DND-41 (cell line): ENCODE data around the gene FGF13.

Source experiments
- ATAC-seq: fragments of 200-7000 bp; cut with Tn5 transposase; 3 replicates; pipeline ENCODE4 v1.9.1; 2021; ENCODE audit warnings: low read depth; ENCODE audit not compliant: insufficient read depth
- DNase-seq: peaks from one replicate; pipeline ENCODE4 v3.0.0-alpha.2; 2020
- H2AFZ ChIP-seq: 2 replicates; pipeline ENCODE4 v1.6.0; 2012; ENCODE audit warnings: low read depth, low read length
- H3K27ac ChIP-seq: 2 replicates; pipeline ENCODE4 v1.5.1; 2012; ENCODE audit warnings: low read length, inconsistent platforms
- H3K27me3 ChIP-seq: fragments of 200-600 bp; sonication (generic); 2 replicates; pipeline ENCODE4 v1.6.0; 2012; ENCODE audit warnings: low read length, mild to moderate bottlenecking, inconsistent platforms; ENCODE audit not compliant: insufficient read depth, poor library complexity
- H3K36me3 ChIP-seq: 2 replicates; pipeline ENCODE4 v1.5.1; 2012; ENCODE audit warnings: low read length, inconsistent platforms; ENCODE audit not compliant: insufficient read depth
- H3K4me1 ChIP-seq: 2 replicates; pipeline ENCODE4 v1.5.1; 2012; ENCODE audit warnings: mild to moderate bottlenecking, low read length; ENCODE audit not compliant: insufficient read depth
- H3K4me2 ChIP-seq: 2 replicates; pipeline ENCODE4 v1.6.0; 2012; ENCODE audit warnings: mild to moderate bottlenecking, moderate library complexity, low read length, inconsistent platforms; ENCODE audit not compliant: insufficient read depth
- H3K4me3 ChIP-seq, 2 experiments: fragments of 200-600 bp in 1 of 2; shearing (Covaris generic) in 1 of 2; 2 replicates each; pipeline ENCODE4 v1.5.1; 2012 to 2016; ENCODE audit warnings: inconsistent platforms in 2 of 2, low read length in 2 of 2, mild to moderate bottlenecking in 2 of 2, low read depth in 1 of 2, moderate library complexity in 1 of 2
- H3K79me2 ChIP-seq: 2 replicates; pipeline ENCODE4 v1.6.0; 2012; ENCODE audit warnings: low read length, inconsistent platforms; ENCODE audit not compliant: insufficient read depth
- H3K9ac ChIP-seq: 2 replicates; pipeline ENCODE4 v1.6.0; 2012; ENCODE audit warnings: low read depth, mild to moderate bottlenecking, inconsistent platforms, low read length, moderate library complexity
- H3K9me3 ChIP-seq: 2 replicates; pipeline ENCODE4 v1.5.1; 2012; ENCODE audit warnings: low read length, moderate library complexity, mild to moderate bottlenecking, inconsistent platforms; ENCODE audit not compliant: insufficient read depth, severe bottlenecking
- H4K20me1 ChIP-seq: 2 replicates; pipeline ENCODE4 v1.6.0; 2012; ENCODE audit warnings: low read length; ENCODE audit not compliant: insufficient read depth
- CTCF ChIP-seq: IDR thresholded peaks from 2 replicates; pipeline ENCODE4 v1.5.1; 2012; ENCODE audit warnings: borderline replicate concordance, low read length, moderate library complexity, mild to moderate bottlenecking; ENCODE audit not compliant: poor library complexity, severe bottlenecking; ENCODE audit errors: extremely low read depth
- EZH2 ChIP-seq: IDR thresholded peaks from 3 replicates; pipeline ENCODE4 v1.6.1; 2012; ENCODE audit warnings: borderline replicate concordance, low read depth, mild to moderate bottlenecking, moderate library complexity, low read length, inconsistent platforms; ENCODE audit not compliant: severe bottlenecking

Gene FGF13

GRCh38 chrX:138740341-138740740 lies 28.8 kb upstream of the FGF13 start:
- no peak overlapping the region for H3K27ac ChIP-seq
- no peaks in the 10 kb centered on the region for H3K4me1 ChIP-seq
- H3K4me2 ChIP-seq, result no peak overlapping the region
- no peak overlapping the region for H2AFZ ChIP-seq
- no peaks in the 10 kb centered on the region for H3K9me3 ChIP-seq
- ATAC-seq (no peak), DNase-seq (no peak)
- H4K20me1 ChIP-seq, result no peaks in the 10 kb centered on the region
- H3K36me3 ChIP-seq, result no peaks in the 10 kb centered on the region
- no peak for TF ChIP-seq CTCF
- TF ChIP-seq EZH2, result no peak
- H3K27me3 ChIP-seq, result no peaks in the 10 kb centered on the region
- H3K9ac ChIP-seq, result no peak overlapping the region
- H3K4me3 ChIP-seq, result no peak overlapping the region
- H3K79me2 ChIP-seq, result no peaks in the 10 kb centered on the region

DNA sequence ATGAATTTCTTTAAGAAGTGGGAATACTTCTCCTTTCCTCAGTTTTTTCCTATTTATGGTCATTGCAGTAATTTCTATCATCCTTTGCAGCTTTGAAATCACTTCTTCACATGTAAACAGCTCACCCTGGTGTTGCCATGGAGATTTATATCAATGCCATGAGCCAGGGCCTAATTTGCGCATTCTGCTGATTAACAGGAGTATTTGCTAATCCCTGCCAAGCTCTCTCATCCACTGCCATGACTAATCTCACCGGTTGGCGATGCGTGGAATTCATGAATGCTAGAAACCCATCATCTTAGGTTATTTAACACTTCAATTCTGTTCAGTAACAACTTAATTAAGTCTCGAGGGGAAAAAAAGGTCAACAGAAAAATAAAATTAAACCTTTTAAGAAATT lies 11.8 kb upstream of the FGF13 start:
- H4K20me1 ChIP-seq, result no peaks in the 10 kb centered on the region
- no peak overlapping the region for H3K4me3 ChIP-seq
- no peak overlapping the region for H2AFZ ChIP-seq
- no peak overlapping the region for H3K4me2 ChIP-seq
- TF ChIP-seq CTCF (no peak), EZH2 (no peak)
- ATAC-seq, result no peak
- no peaks in the 10 kb centered on the region for H3K27me3 ChIP-seq
- H3K27ac ChIP-seq, result no peak overlapping the region
- no peak for DNase-seq
- no peaks in the 10 kb centered on the region for H3K36me3 ChIP-seq
- H3K79me2 ChIP-seq, result no peaks in the 10 kb centered on the region
- H3K9ac ChIP-seq, result no peak overlapping the region
- no peaks in the 10 kb centered on the region for H3K9me3 ChIP-seq
- no peaks in the 10 kb centered on the region for H3K4me1 ChIP-seq

DNA sequence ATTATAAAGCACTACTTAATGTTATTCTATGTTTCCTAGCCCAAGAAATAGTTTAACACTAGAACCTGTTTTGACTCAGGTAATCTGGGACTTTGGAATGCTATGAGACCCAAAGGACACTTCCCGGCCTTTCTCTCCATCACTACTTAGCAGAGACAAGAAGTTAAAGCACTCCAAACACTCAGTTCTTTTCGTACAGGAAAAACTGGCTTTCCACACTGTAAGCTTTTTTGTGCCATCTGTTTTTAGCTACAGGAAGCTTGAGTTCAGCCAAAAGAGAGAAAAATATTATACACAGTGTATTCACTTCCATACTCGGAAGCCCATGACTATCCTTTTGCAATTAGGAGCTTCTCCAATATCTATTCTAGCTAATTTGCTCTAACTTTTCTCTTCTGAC lies 7.9 kb upstream of the FGF13 start:
- DNase-seq, result no peak
- H3K9me3 ChIP-seq, result no peaks in the 10 kb centered on the region
- no peak overlapping the region for H2AFZ ChIP-seq
- H3K9ac ChIP-seq, result no peak overlapping the region
- ATAC-seq, result no peak
- TF ChIP-seq EZH2, result no peak
- TF ChIP-seq CTCF, result no peak
- H3K79me2 ChIP-seq, result no peaks in the 10 kb centered on the region
- no peaks in the 10 kb centered on the region for H3K27me3 ChIP-seq
- no peaks in the 10 kb centered on the region for H4K20me1 ChIP-seq
- H3K36me3 ChIP-seq, result no peaks in the 10 kb centered on the region
- H3K4me2 ChIP-seq, result no peak overlapping the region
- no peaks in the 10 kb centered on the region for H3K4me1 ChIP-seq
- no peak overlapping the region for H3K27ac ChIP-seq
- H3K4me3 ChIP-seq, result no peak overlapping the region

DNA sequence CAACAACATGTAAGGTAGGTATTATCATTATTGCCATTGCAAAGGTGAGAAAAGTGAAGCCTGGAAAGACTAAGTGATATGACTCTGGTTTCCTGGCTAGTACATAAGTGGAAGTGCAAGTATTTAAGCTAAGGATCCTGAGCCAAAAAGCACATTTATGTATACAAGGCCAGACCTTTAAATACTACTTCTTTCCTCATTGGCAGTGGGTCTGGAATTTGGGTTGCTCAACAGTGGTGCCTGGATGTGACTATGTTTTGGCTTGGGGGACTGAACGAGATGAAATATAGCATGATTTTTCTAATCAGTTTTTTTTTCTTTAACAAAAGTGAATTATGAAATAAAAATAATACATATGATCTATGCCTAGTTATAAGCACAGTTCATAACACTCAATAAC lies 7.4 kb upstream of the FGF13 start:
- ATAC-seq, result no peak
- H2AFZ ChIP-seq, result no peak overlapping the region
- TF ChIP-seq EZH2 (no peak), CTCF (no peak)
- no peak overlapping the region for H3K4me2 ChIP-seq
- H4K20me1 ChIP-seq, result no peaks in the 10 kb centered on the region
- H3K9me3 ChIP-seq, result no peaks in the 10 kb centered on the region
- H3K27me3 ChIP-seq, result no peaks in the 10 kb centered on the region
- no peak overlapping the region for H3K4me3 ChIP-seq
- no peaks in the 10 kb centered on the region for H3K36me3 ChIP-seq
- H3K79me2 ChIP-seq, result no peaks in the 10 kb centered on the region
- DNase-seq, result no peak
- H3K4me1 ChIP-seq, result no peaks in the 10 kb centered on the region
- no peak overlapping the region for H3K9ac ChIP-seq
- no peak overlapping the region for H3K27ac ChIP-seq
